Measurements from ENCODE around the gene IL33. TPM values are rescaled to one million over a fixed set of nuclear protein-coding genes. Genes with fewer than 3 reads are reported as not detected.

The IL33 gene
- total and polyA plus RNA-seq, 8 donors, result 42.9 to 151 (median 120) TPM

- no peak for TF ChIP-seq CTCF (IDR thresholded peaks at IDR 0.05)
Observed at GRCh38 chr9:6199596-6199995, 16.0 kb upstream of the IL33 start.

GRCh38 chr9:6200761-6201160 is 14.8 kb upstream of the IL33 start:
- H3K4me1 ChIP-seq, result peaks cover 0 to 15% of the 10 kb centered on the region in 2 donors
- DNase-seq (no peak), ATAC-seq (no peak)
- no peaks in the 10 kb centered on the region for H3K36me3 ChIP-seq
- no peaks in the 10 kb centered on the region for H3K9me3 ChIP-seq
- no peak overlapping the region for H3K4me3 ChIP-seq
- TF ChIP-seq CTCF (IDR thresholded peaks at IDR 0.05), result no peak
- no peak overlapping the region for H3K27ac ChIP-seq
- intact Hi-C loops (cut with DNase I), result no loop called here
- H3K27me3 ChIP-seq, result no peaks in the 10 kb centered on the region

More at GRCh38 chr9:6199596-6199995, 16.0 kb upstream of the IL33 start:
- no peak overlapping the region for H3K4me3 ChIP-seq
- no peaks in the 10 kb centered on the region for H3K27me3 ChIP-seq
- no peaks in the 10 kb centered on the region for H3K36me3 ChIP-seq
- H3K9me3 ChIP-seq, result no peaks in the 10 kb centered on the region
- intact Hi-C loops (cut with DNase I), result loop anchor here in 1 of 2 donors (5.0 kb wide), 1 partner anchor 108 kb away; no protein-coding TSS in a partner anchor
- H3K4me1 ChIP-seq, result peaks cover 0 to 15% of the 10 kb centered on the region in 2 donors
- no peak overlapping the region for H3K27ac ChIP-seq
- ATAC-seq, result no peak
- DNase-seq, result no peak

DNA sequence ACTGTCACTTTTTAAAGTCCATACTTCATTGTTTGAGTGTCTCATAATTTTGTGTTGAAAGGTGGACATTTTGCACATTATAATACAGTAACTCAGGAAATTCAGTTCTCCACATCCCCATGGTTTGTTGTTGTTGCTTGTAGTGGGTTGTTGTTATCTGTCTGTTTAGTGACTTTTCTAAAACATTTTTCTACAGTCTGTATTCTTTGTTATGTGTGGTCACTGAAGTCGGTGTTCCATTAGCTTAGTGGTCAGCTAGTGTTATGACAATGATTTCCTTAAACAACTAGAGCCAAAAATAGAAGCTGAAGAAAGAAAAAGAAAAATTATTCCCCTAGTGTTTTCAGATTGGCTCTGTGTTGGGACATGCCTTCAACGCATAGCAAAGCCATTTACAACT is 5.6 kb upstream of the IL33 start:
- no peak overlapping the region for H3K4me3 ChIP-seq
- no peaks in the 10 kb centered on the region for H3K27me3 ChIP-seq
- TF ChIP-seq CTCF (IDR thresholded peaks at IDR 0.05), result no peak
- no peaks in the 10 kb centered on the region for H3K36me3 ChIP-seq
- DNase-seq (no peak), ATAC-seq (no peak)
- H3K4me1 ChIP-seq, result no peaks in the 10 kb centered on the region
- peaks cover 0 to 43% of the 10 kb centered on the region in 2 donors for H3K9me3 ChIP-seq
- no peak overlapping the region for H3K27ac ChIP-seq
- intact Hi-C loops (cut with DNase I), result no loop called here

- DNase-seq (no peak), ATAC-seq (no peak)
- H3K4me1 ChIP-seq, result no peaks in the 10 kb centered on the region
- no peak overlapping the region for H3K27ac ChIP-seq
- intact Hi-C loops (cut with DNase I), result no loop called here
- H3K27me3 ChIP-seq, result no peaks in the 10 kb centered on the region
- TF ChIP-seq CTCF (IDR thresholded peaks at IDR 0.05), result no peak
- H3K36me3 ChIP-seq, result no peaks in the 10 kb centered on the region
- no peak overlapping the region for H3K4me3 ChIP-seq
- H3K9me3 ChIP-seq, result peaks cover 0 to 34% of the 10 kb centered on the region in 2 donors
Observed at GRCh38 chr9:6212722-6213375, 2.8 kb upstream of the IL33 start.

- intact Hi-C loops (cut with DNase I), result no loop called here
- no peak for TF ChIP-seq CTCF (IDR thresholded peaks at IDR 0.05)
- H3K9me3 ChIP-seq, result peaks cover 0 to 18% of the 10 kb centered on the region in 2 donors
- H3K27ac ChIP-seq, result no peak overlapping the region
- no peaks in the 10 kb centered on the region for H3K4me1 ChIP-seq
- no peak for DNase-seq
- no peak for ATAC-seq
- no peak overlapping the region for H3K4me3 ChIP-seq
- H3K36me3 ChIP-seq, result no peaks in the 10 kb centered on the region
- no peaks in the 10 kb centered on the region for H3K27me3 ChIP-seq
Observed at GRCh38 chr9:6214434-6214833, 1.2 kb upstream of the IL33 start.

Data from left lung (tissue), 10 donors.